Measurements from ENCODE around the gene SIX2.
"Not testable (repeated sequence)": the region's sequence is repeated elsewhere in the genome, so short reads cannot be mapped to it uniquely, and the experiment has no call there.

Gene SIX2

GRCh38 chr2:45009303-45009927, at the start of gene SIX2:
Gene SIX2, minus strand, starts transcription at chr2:45009452. Its CDS starts 342 bp downstream, at chr2:45009110.
- DNase-seq (ENCODE audit: low read depth), result peak; percentile 65

DNA sequence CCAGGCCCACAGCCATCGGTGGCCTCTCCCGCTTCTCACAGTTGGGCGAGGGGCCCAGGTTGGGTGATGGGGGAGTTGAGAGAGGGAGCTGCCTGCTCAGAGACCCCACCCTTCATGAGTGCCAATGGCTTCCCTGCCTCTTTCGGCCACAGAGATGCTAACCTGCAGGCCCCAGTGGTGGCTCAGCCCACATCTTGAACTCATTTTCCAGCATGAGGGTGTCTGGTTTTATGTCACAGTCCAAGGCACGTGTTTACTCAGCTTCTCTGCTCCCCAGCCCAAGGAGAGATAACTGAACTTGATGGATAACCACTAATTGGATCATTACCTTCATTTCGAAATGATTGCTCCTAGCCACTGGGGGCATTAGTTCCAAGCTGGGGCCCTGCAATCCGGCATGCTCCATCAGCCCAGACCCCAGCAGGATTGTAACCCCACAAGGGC, 45.9 kb upstream of the SIX2 start:
- no peak for DNase-seq (ENCODE audit: low read depth)

GRCh38 chr2:45053966-45054365, 44.7 kb upstream of the SIX2 start:
- no peak for DNase-seq (ENCODE audit: low read depth)

GRCh38 chr2:45052388-45052928, 43.2 kb upstream of the SIX2 start:
- no peak for DNase-seq (ENCODE audit: low read depth)

- no peak for DNase-seq (ENCODE audit: low read depth)
These were observed 40.5 kb upstream of the SIX2 start for GRCh38 chr2:45049569-45050336.

GRCh38 chr2:45047301-45047700, 38.0 kb upstream of the SIX2 start:
- no peak for DNase-seq (ENCODE audit: low read depth)

GRCh38 chr2:45046786-45047185, 37.5 kb upstream of the SIX2 start:
- no peak for DNase-seq (ENCODE audit: low read depth)

GRCh38 chr2:45045706-45046105, 36.5 kb upstream of the SIX2 start:
- DNase-seq (ENCODE audit: low read depth), result no peak

GRCh38 chr2:45044916-45045315, 35.7 kb upstream of the SIX2 start:
- no peak for DNase-seq (ENCODE audit: low read depth)

GRCh38 chr2:45043174-45043573, 33.9 kb upstream of the SIX2 start:
- no peak for DNase-seq (ENCODE audit: low read depth)

DNA sequence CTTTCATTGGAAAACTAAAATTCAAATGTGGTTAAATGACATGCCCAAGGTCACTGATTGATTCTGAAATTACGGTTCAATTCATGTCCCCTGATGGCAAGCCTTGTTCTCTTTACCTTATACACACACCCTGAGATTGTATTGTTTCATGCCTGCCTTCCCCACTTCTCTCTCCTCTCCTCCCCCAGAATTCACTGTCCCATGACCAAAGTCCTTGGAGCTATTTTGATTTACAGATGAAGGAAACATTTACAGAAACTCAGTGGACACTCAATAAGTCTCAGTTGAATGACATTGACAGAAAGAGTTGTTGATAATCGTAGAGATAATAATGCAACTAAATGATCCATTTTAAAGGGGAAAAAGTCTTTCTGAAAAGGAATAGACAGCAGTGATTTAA, 33.1 kb upstream of the SIX2 start:
- DNase-seq (ENCODE audit: low read depth), result no peak

DNA sequence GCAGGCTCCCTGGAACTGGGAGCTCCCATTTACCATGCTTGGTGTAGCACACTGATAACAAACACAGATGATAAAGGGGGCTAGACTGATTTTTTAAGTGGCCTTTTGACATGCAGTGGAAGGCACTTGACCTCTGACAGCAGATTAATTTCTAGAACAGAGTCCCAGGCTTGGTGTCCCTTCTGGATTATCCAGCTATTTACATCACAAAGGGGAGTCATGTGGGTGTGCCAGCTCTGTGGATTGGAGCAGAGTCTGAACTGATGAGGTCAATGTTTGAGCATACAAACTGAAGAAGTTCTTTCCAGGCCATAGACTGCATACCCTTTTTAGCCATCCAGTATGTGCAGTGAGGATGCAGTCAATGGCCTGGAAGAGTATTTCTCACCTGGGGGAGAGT, 31.5 kb upstream of the SIX2 start:
- DNase-seq (ENCODE audit: low read depth), result no peak

DNA sequence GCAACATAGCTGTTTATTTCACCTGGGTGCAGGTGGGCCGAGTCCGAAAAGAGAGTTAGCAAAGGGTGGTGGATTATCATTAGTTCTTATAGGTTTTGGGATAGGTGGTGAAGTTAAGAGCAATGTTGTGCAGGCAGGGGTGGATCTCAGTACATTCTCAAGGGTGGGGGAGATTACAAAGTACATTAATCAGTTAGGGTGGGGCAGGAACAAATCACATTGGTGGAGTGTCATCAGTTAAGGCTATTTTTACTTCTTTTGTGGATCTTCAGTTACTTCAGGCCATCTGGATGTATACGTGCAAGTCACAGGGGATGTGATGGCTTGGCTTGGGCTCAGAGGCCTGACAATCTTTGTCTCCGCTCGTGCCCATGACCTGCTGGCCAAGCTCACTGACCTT, 30.6 kb upstream of the SIX2 start:
- not testable (repeated sequence) for DNase-seq (ENCODE audit: low read depth)

DNA sequence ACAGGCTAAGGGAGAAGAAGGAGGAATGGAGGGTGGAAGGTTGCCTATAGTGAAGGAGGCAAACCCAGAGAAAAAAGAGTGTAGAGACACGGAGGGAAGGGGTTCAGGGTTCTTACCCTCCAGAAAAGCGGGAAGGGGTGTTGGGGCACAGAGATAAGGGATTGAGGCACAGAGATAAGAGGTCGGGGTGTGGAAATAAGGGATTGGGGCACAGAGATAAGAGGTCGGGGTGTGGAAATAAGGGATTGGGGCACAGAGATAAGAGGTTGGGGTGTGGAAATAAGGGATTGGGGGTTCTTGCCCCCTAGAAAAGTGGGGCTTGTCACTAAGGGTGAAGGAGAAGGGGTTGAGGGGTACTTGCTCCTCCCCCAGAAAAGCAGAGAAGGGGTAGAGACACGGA, 29.6 kb upstream of the SIX2 start:
- DNase-seq (ENCODE audit: low read depth), result not testable (repeated sequence)

GRCh38 chr2:45033302-45033701, 24.1 kb upstream of the SIX2 start:
- no peak for DNase-seq (ENCODE audit: low read depth)

- DNase-seq (ENCODE audit: low read depth), result no peak
These were observed 21.8 kb upstream of the SIX2 start for GRCh38 chr2:45031028-45031427.

DNA sequence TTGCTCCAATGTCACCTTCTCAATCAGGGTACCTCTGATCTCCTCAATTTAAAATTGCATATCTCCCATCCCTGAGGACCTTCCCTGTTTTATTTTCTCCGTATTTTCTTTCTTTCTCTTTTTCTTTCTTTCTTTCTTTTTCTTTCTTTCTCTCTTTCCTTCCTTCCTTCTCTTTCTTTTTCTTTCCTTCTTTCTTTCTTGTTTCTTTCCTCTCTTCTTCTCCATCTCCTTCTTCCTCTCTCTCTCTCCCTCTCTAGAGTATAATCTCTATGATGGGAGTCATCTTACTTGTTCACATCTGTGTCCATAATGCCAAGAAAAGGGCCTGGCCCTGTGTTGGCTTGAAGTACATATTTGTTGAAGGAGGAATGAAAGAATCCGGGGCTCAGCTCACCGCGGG, 21.3 kb upstream of the SIX2 start:
- DNase-seq (ENCODE audit: low read depth), result no peak

DNA sequence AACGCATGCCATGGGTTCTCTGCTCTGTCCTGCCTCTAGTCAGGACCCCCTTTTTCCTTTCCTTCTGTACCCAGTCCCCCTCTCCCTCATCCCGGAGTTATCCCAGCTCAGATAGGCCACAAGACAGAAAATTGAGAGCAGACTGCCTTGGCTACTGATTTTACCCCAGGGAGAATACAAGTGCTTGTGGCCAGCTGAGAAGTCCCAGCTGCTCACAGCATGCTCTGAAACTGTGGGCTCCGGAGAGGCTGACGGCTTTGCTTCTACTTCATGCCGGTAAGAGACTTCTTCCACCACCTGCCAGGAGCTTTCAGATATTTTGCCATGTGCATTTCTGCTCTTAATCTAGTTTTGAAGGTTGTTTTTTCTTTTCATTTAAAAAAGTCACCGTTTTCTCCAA, 20.0 kb upstream of the SIX2 start:
- no peak for DNase-seq (ENCODE audit: low read depth)

DNA sequence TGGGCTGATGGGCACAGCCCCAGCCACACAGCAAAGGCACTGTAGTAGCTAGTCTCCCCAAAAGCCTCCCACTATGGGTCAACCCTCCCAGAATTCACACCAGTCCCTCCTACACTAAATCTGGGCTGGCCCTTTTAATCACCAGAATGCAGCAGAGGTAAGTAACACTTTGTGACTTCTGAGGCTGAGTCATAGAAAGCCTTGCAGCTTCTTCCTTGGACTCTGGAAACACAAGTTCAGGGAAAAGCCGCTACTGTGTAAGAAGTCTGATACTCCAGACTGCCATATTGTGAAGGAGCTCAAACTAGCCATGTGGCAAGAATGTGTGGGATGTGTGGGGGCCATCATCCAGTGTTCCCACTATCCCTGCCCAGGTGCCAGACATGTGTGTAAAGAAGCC, 19.0 kb upstream of the SIX2 start:
- no peak for DNase-seq (ENCODE audit: low read depth)

DNA sequence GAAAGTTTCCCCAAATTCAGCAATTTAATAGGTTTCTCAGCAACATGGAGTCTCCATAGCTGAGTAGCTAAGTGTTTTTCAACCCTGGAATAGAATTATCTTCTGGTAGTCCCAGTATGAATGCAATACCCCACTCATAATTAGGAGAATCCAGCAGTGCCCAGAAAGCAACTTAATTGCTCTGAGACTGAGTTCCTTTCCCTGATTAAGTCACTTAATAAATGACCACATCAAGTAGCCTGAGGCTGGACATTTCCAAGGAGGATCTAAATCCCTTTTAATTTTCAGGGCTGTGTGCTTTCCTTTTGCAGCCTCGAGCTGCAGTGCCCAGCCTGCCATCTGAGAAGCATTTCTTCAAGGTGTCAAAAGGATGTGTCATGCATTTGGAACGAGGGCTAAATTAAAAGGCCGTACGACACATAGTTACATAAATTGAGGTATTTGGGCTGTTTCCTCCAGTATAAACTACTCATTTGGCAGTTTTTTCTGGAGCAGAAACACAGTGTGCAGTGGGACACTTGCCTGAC, 17.7 kb upstream of the SIX2 start:
- DNase-seq (ENCODE audit: low read depth), result no peak

GRCh38 chr2:45024600-45025291, 15.5 kb upstream of the SIX2 start:
- DNase-seq (ENCODE audit: low read depth), result peak; percentile 81

- no peak for DNase-seq (ENCODE audit: low read depth)
These were observed 14.8 kb upstream of the SIX2 start for GRCh38 chr2:45024097-45024496.

DNA sequence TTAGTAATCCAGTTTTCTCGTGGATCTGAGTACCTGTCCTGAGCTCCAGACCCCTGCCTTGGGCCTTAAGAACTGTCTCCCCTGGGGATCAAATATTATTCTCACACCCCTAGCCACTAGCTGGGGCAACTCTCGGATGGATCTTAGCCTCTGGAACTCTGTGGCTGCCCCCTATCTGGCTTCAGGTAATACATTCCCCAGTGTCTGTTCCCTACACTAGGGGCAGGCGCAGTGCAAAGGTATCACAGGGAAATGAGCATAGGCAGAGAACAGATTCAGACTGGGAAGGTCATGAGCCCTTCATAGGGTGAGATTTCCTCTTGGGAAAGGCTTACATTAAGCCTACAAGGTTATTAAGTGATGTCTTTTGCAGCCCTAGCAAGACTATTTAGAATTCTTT, 11.2 kb upstream of the SIX2 start:
- no peak for DNase-seq (ENCODE audit: low read depth)

All from GM04503 (cell line).